Measurements from ENCODE around the gene SCUBE1. TPM values are rescaled to one million over a fixed set of nuclear protein-coding genes. Genes with fewer than 3 reads are reported as not detected.

Gene SCUBE1
- total and polyA plus RNA-seq, 2 of the 8 experiments (the other 6 are each of a cell fraction or from before 2014, with no cell fraction given): 2.3 to 4.9 TPM

GRCh38 chr22:43166132-43166930, 176.8 kb downstream of the SCUBE1 start:
- no peaks in the 10 kb centered on the region for H3K9me3 ChIP-seq (ENCODE audit: insufficient read depth in 2 of 2, low read depth in 1 of 2, low read length in 1 of 2)
- H2AK5ac ChIP-seq (ENCODE audit: low read depth, low read length): no peak overlapping the region
- FAIRE-seq (no peak), DNase-seq (ENCODE audit: low read depth in 1 of 2, low spot score in 2 of 2) (no peak)
- no peak overlapping the region for H3K4me2 ChIP-seq (ENCODE audit: insufficient read depth in 1 of 2, low read depth in 2 of 2, low read length in 2 of 2)
- H3K23me2 ChIP-seq (ENCODE audit: low read depth, low read length): no peaks in the 10 kb centered on the region
- no peak overlapping the region for H2BK20ac ChIP-seq (ENCODE audit: low read length)
- TF ChIP-seq BRCA1 (IDR thresholded peaks at IDR 0.05; ENCODE audit: low read depth, low read length) (no peak), RAD21 (IDR thresholded peaks at IDR 0.05 in 1 of 2, conservative IDR thresholded peaks at IDR 0.05 in 1 of 2; ENCODE audit: low read depth in 2 of 2, low read length in 2 of 2) (0 out of 4 replicates have a peak, but pooled peaks of 1 of the 2 experiments have one; percentile 20)
- no peak overlapping the region for H2BK120ac ChIP-seq (replicated peaks; ENCODE audit: low read depth, low read length)
- ChIA-PET POLR2A (ENCODE audit: partially characterized antibody) (interaction anchor here (0.6 to 4.7 kb wide), 7 partner anchors 10 to 674 kb away, joined by 3 to 29 read pairs (median 4); no protein-coding TSS in a partner anchor), CTCF (ENCODE audit: partially characterized antibody) (interaction anchor here (0.8 to 4.1 kb wide), 3 partner anchors 18 to 66 kb away, joined by 3 to 17 read pairs (median 5); no protein-coding TSS in a partner anchor)
- H4K20me1 ChIP-seq (replicated peaks in 1 of 2; ENCODE audit: control insufficient read depth in 1 of 2, insufficient read depth in 2 of 2, low read length in 2 of 2): peaks cover 3 to 5% of the 10 kb centered on the region in 2 experiments
- no peaks in the 10 kb centered on the region for H3K4me1 ChIP-seq (replicated peaks in 1 of 4; ENCODE audit: control insufficient read depth in 3 of 4, insufficient read depth in 4 of 4, low read length in 3 of 4)
- H3K23ac ChIP-seq (ENCODE audit: insufficient read length): no peak overlapping the region
- no peak overlapping the region for H4K8ac ChIP-seq (ENCODE audit: extremely low read depth, insufficient read depth, low read length)
- no peak overlapping the region for H3K56ac ChIP-seq (replicated peaks; ENCODE audit: insufficient read length, low read depth, low read length)
- H3K79me2 ChIP-seq (ENCODE audit: control insufficient read depth in 1 of 2, insufficient read depth in 2 of 2, low read length in 2 of 2): no peaks in the 10 kb centered on the region
- H4K5ac ChIP-seq (ENCODE audit: insufficient read length, low read depth, low read length): no peak overlapping the region
- no peak overlapping the region for H3K14ac ChIP-seq (ENCODE audit: insufficient read length)
- H3K36me3 ChIP-seq (ENCODE audit: control insufficient read depth in 2 of 4, insufficient read depth in 4 of 4, low read length in 3 of 4): peaks cover 11 to 27% (median 20%) of the 10 kb centered on the region in 4 experiments
- H2BK15ac ChIP-seq (ENCODE audit: low read length): no peak overlapping the region
- H2AFZ ChIP-seq (ENCODE audit: low read length): no peak overlapping the region
- H3K4ac ChIP-seq (replicated peaks; ENCODE audit: insufficient read length, low read depth, low read length): no peak overlapping the region
- H4K91ac ChIP-seq (replicated peaks; ENCODE audit: insufficient read length, low read length): no peak overlapping the region
- no peak overlapping the region for H2BK5ac ChIP-seq (ENCODE audit: low read depth, low read length)
- no peak overlapping the region for H3K9ac ChIP-seq (replicated peaks in 1 of 4; ENCODE audit: extremely low read depth in 1 of 4, low read depth in 3 of 4, low read length in 3 of 4)
- WGBS, 2 experiments (ENCODE audit: extremely low coverage in 1 of 2, insufficient coverage in 1 of 2, insufficient read length in 1 of 2, insufficient replicate concordance in 2 of 2, low coverage in 1 of 2, low lambda C conversion rate in 2 of 2, missing lambda C conversion rate in 1 of 2): 85% methylated on average over 22 of the region's 23 CpGs; no CpG with 5 or more reads in 1 of the 2 experiments
- no peaks in the 10 kb centered on the region for H3K79me1 ChIP-seq (ENCODE audit: low read depth, low read length)
- H3K4me3 ChIP-seq (ENCODE audit: extremely low read depth in 1 of 4, insufficient read depth in 2 of 4, low read depth in 3 of 4, low read length in 4 of 4): no peak overlapping the region
- H3K27me3 ChIP-seq (replicated peaks in 1 of 4; ENCODE audit: control insufficient read depth in 3 of 4, extremely low read depth in 1 of 4, insufficient read depth in 3 of 4, low read length in 3 of 4): no peaks in the 10 kb centered on the region
- no peak overlapping the region for H2BK12ac ChIP-seq (ENCODE audit: low read depth, low read length)
- no peak overlapping the region for H3K18ac ChIP-seq (ENCODE audit: extremely low read depth, low read length)
- no peak overlapping the region for H3K27ac ChIP-seq (ENCODE audit: low read depth, low read length)
